NT2/D1 (cell line): Measurements from ENCODE around the gene KTN1.

Source experiments
- DNase-seq: peaks from one replicate; pipeline ENCODE4 v3.0.0-alpha.2; 2011; ENCODE audit warnings: low read depth, low spot score
- H3K27me3 ChIP-seq: 2 replicates; pipeline ENCODE4 v1.6.0; 2011; ENCODE audit warnings: mild to moderate bottlenecking; ENCODE audit not compliant: insufficient read length, insufficient read depth
- H3K36me3 ChIP-seq: 2 replicates; pipeline ENCODE4 v1.6.1; 2011; ENCODE audit warnings: mild to moderate bottlenecking, low read length, mixed read lengths; ENCODE audit not compliant: insufficient read depth, insufficient read length
- H3K4me1 ChIP-seq: 2 replicates; pipeline ENCODE4 v1.5.1; 2011; ENCODE audit not compliant: insufficient read depth, insufficient read length
- H3K4me3 ChIP-seq: 2 replicates; pipeline ENCODE4 v1.5.1; 2011; ENCODE audit warnings: low read depth; ENCODE audit not compliant: insufficient read length
- H3K9ac ChIP-seq: 2 replicates; pipeline ENCODE4 v1.6.0; 2011; ENCODE audit warnings: low read depth; ENCODE audit not compliant: insufficient read length
- H3K9me3 ChIP-seq: 2 replicates; pipeline ENCODE4 v1.5.1; 2011; ENCODE audit warnings: mild to moderate bottlenecking, low read length; ENCODE audit not compliant: insufficient read depth
- SUZ12 ChIP-seq: IDR thresholded peaks from 2 replicates; pipeline ENCODE4 v1.6.1; 2011; ENCODE audit not compliant: insufficient read length, insufficient read depth; ENCODE audit errors: extremely low read depth
- YY1 ChIP-seq: IDR thresholded peaks from 2 replicates; pipeline ENCODE4 v1.6.1; 2011; ENCODE audit not compliant: insufficient read length, insufficient read depth
- ZNF274 ChIP-seq: IDR thresholded peaks from 2 replicates; pipeline ENCODE4 v1.6.1; 2011; ENCODE audit warnings: mild to moderate bottlenecking, low read depth, low read length

The KTN1 gene

GRCh38 chr14:55661029-55661428 lies 81.0 kb downstream of the KTN1 start:
- Histone ChIP-seq H3K9me3 (no peaks in the 10 kb centered on the region), H3K9ac (no peak overlapping the region), H3K4me1 (no peaks in the 10 kb centered on the region), H3K4me3 (no peak overlapping the region), H3K36me3 (peaks cover 37% of the 10 kb centered on the region), H3K27me3 (no peaks in the 10 kb centered on the region)
- TF ChIP-seq SUZ12: no peak
- TF ChIP-seq ZNF274: no peak
- no peak for TF ChIP-seq YY1
- DNase-seq: no peak

- no peaks in the 10 kb centered on the region for H3K27me3 ChIP-seq
- H3K4me1 ChIP-seq: no peaks in the 10 kb centered on the region
- H3K9ac ChIP-seq: no peak overlapping the region
- H3K36me3 ChIP-seq: peaks cover 32% of the 10 kb centered on the region
- no peak for TF ChIP-seq ZNF274
- TF ChIP-seq YY1: no peak
- no peak for TF ChIP-seq SUZ12
- no peak overlapping the region for H3K4me3 ChIP-seq
- no peaks in the 10 kb centered on the region for H3K9me3 ChIP-seq
- no peak for DNase-seq
These were observed 82.7 kb downstream of the KTN1 start for GRCh38 chr14:55662752-55663151.

- TF ChIP-seq YY1 (no peak), ZNF274 (no peak), SUZ12 (no peak)
- Histone ChIP-seq H3K27me3 (no peaks in the 10 kb centered on the region), H3K9ac (no peak overlapping the region), H3K4me3 (no peak overlapping the region), H3K36me3 (peaks cover 22% of the 10 kb centered on the region), H3K9me3 (no peaks in the 10 kb centered on the region), H3K4me1 (no peaks in the 10 kb centered on the region)
- DNase-seq: no peak
These were observed 85.2 kb downstream of the KTN1 start for GRCh38 chr14:55665067-55665675.

GRCh38 chr14:55667801-55668200 lies 87.8 kb downstream of the KTN1 start:
- Histone ChIP-seq H3K9ac (no peak overlapping the region), H3K4me3 (no peak overlapping the region), H3K27me3 (no peaks in the 10 kb centered on the region), H3K4me1 (no peaks in the 10 kb centered on the region), H3K9me3 (no peaks in the 10 kb centered on the region), H3K36me3 (peaks cover 30% of the 10 kb centered on the region)
- TF ChIP-seq ZNF274: no peak
- no peak for TF ChIP-seq YY1
- no peak for TF ChIP-seq SUZ12
- no peak for DNase-seq

GRCh38 chr14:55671641-55672040 lies 91.6 kb downstream of the KTN1 start:
- Histone ChIP-seq H3K9me3 (no peaks in the 10 kb centered on the region), H3K9ac (no peak overlapping the region), H3K27me3 (no peaks in the 10 kb centered on the region), H3K36me3 (peaks cover 33% of the 10 kb centered on the region), H3K4me1 (no peaks in the 10 kb centered on the region), H3K4me3 (no peak overlapping the region)
- DNase-seq: peak; percentile 8
- no peak for TF ChIP-seq ZNF274
- no peak for TF ChIP-seq YY1
- TF ChIP-seq SUZ12: no peak

GRCh38 chr14:55673048-55673447 lies 93.0 kb downstream of the KTN1 start:
- TF ChIP-seq SUZ12: no peak
- no peak for TF ChIP-seq YY1
- no peak for TF ChIP-seq ZNF274
- no peak overlapping the region for H3K4me3 ChIP-seq
- DNase-seq: no peak
- H3K9ac ChIP-seq: no peak overlapping the region
- H3K36me3 ChIP-seq: peaks cover 35% of the 10 kb centered on the region
- no peaks in the 10 kb centered on the region for H3K9me3 ChIP-seq
- no peaks in the 10 kb centered on the region for H3K27me3 ChIP-seq
- H3K4me1 ChIP-seq: no peaks in the 10 kb centered on the region

GRCh38 chr14:55681096-55681495 lies 101.1 kb downstream of the KTN1 start:
- Histone ChIP-seq H3K9ac (no peak overlapping the region), H3K4me1 (no peaks in the 10 kb centered on the region), H3K9me3 (no peaks in the 10 kb centered on the region), H3K4me3 (no peak overlapping the region), H3K27me3 (no peaks in the 10 kb centered on the region), H3K36me3 (peaks cover 45% of the 10 kb centered on the region)
- TF ChIP-seq YY1 (no peak), SUZ12 (no peak), ZNF274 (no peak)
- DNase-seq: no peak
